PC-9 (cell line): Measurements from ENCODE around the gene KCNJ6. TPM values are rescaled to one million over a fixed set of nuclear protein-coding genes. Genes with fewer than 3 reads are reported as not detected.

ENCODE experiments used
- BruUV-seq: library from RNA; stranded (reverse); fragments of 400-500 nt; replicated peaks from 2 replicates; lab custom pipeline; 2021; lab: Mats Ljungman, UMichigan
- CTCF ChIA-PET: fragments of 300-600 bp; sonication (Branson Sonifier 250); formaldehyde crosslinking; loops from one replicate; lab custom pipeline; 2022; ENCODE audit warnings: antibody characterized with exemption; lab: Charles Lee
- POLR2A ChIA-PET: fragments of 300-600 bp; sonication (Branson Sonifier 250); formaldehyde crosslinking; loops from one replicate; lab custom pipeline; 2022; ENCODE audit warnings: antibody characterized with exemption; ENCODE audit not compliant: unreplicated experiment; lab: Charles Lee
- DNase-seq, 2 experiments: peaks; one replicate each; pipeline versions ENCODE4 v3.0.0 to v3.0.0-alpha.2; 2015 to 2022; ENCODE audit warnings: mixed read lengths in 1 of 2
- H2AFZ ChIP-seq: fragments of 200-600 bp; sonication (generic); 2 replicates; pipeline ENCODE4 v1.8.1; 2017; ENCODE audit warnings: antibody characterized with exemption
- H3F3A ChIP-seq: fragments of 200-600 bp; sonication (generic); 2 replicates; pipeline ENCODE4 v1.8.1; 2017; ENCODE audit warnings: antibody characterized with exemption, mild to moderate bottlenecking, low read depth; ENCODE audit not compliant: insufficient read depth
- H3K27ac ChIP-seq: fragments of 200-600 bp; sonication (generic); 2 replicates; pipeline ENCODE4 v1.6.1; 2016; ENCODE audit warnings: mixed run types
- H3K27me3 ChIP-seq: fragments of 200-600 bp; sonication (generic); 2 replicates; pipeline ENCODE4 v1.6.1; 2016; ENCODE audit warnings: low read depth, mixed run types; ENCODE audit not compliant: insufficient read depth
- H3K36me3 ChIP-seq: fragments of 200-600 bp; sonication (generic); 2 replicates; pipeline ENCODE4 v1.6.1; 2016; ENCODE audit warnings: low read depth, mixed run types
- H3K4me1 ChIP-seq: fragments of 200-600 bp; sonication (generic); replicated peaks from 2 replicates; pipeline ENCODE4 v1.6.1; 2016; ENCODE audit warnings: mixed run types; ENCODE audit not compliant: insufficient read depth
- H3K4me2 ChIP-seq: fragments of 200-600 bp; sonication (generic); 2 replicates; pipeline ENCODE4 v1.6.1; 2017; ENCODE audit warnings: mixed run types
- H3K4me3 ChIP-seq: fragments of 200-600 bp; sonication (generic); 2 replicates; pipeline ENCODE4 v1.6.1; 2016; ENCODE audit warnings: mixed run types
- H3K79me2 ChIP-seq: fragments of 200-600 bp; sonication (generic); 2 replicates; pipeline ENCODE4 v1.6.1; 2017; ENCODE audit warnings: low read depth, mixed run types
- H3K9me2 ChIP-seq: fragments of 200-600 bp; sonication (generic); 2 replicates; pipeline ENCODE4 v1.8.1; 2017; ENCODE audit warnings: mild to moderate bottlenecking; ENCODE audit not compliant: insufficient read depth
- H3K9me3 ChIP-seq: fragments of 200-600 bp; sonication (generic); 2 replicates; pipeline ENCODE4 v1.8.1; 2016; ENCODE audit warnings: low read depth; ENCODE audit not compliant: insufficient read depth
- H4K20me1 ChIP-seq: fragments of 200-600 bp; sonication (generic); 2 replicates; pipeline ENCODE4 v1.8.1; 2017; ENCODE audit not compliant: insufficient read depth
- CTCF ChIP-seq: fragments of 200-600 bp; sonication (generic); conservative IDR thresholded peaks from 2 replicates; pipeline ENCODE4 v1.6.1; 2017; ENCODE audit warnings: mixed run types, antibody characterized with exemption, mild to moderate bottlenecking, moderate library complexity
- EZH2 ChIP-seq: fragments of 200-600 bp; sonication (generic); IDR thresholded peaks from 2 replicates; pipeline ENCODE4 v1.8.0; 2017; ENCODE audit warnings: antibody characterized with exemption, low read depth
- intact Hi-C: fragments of 100-400 bp; cut with micrococcal nuclease; formaldehyde crosslinking; loops from one replicate; pipeline ENCODE4 v1.10.0; 2022; ENCODE audit not compliant: unreplicated experiment
- total RNA-seq: library from RNA; stranded (reverse); gene quantifications from 2 replicates; pipeline ENCODE4 v1.2.3, GENCODE V29; 2021

KCNJ6 gene
- total RNA-seq, 1 experiment from 2014 or later: not detected

- Histone ChIP-seq H4K20me1 (no peaks in the 10 kb centered on the region), H3K4me3 (peak overlapping the region; percentile 65), H3K9me2 (no peaks in the 10 kb centered on the region), H3F3A (peaks cover 15% of the 10 kb centered on the region), H3K79me2 (peaks cover 6% of the 10 kb centered on the region; the same call in 1 of the 2 replicates), H3K4me2 (peak overlapping the region; percentile 95), H3K27ac (peak overlapping the region; percentile 99), H3K27me3 (no peaks in the 10 kb centered on the region), H3K4me1 (peaks cover 14% of the 10 kb centered on the region), H3K9me3 (no peaks in the 10 kb centered on the region), H2AFZ (peak overlapping the region; percentile 97), H3K36me3 (no peaks in the 10 kb centered on the region)
- TSS peak; percentile 45 for BruUV-seq
- CTCF ChIA-PET: no interaction called here
- no peak for TF ChIP-seq CTCF
- TF ChIP-seq EZH2: no peak
- intact Hi-C loops: loop anchor here (5.0 kb wide), 1 partner anchor 109 kb away; no protein-coding TSS in a partner anchor
- POLR2A ChIA-PET: interaction anchor here (0.5 to 1.3 kb wide), 6 partner anchors 30 to 388 kb away, joined by 3 to 7 read pairs (median 4); no protein-coding TSS in a partner anchor
- no peak for DNase-seq
Observed at GRCh38 chr21:37562920-37563640, 353.2 kb downstream of the KCNJ6 start.

GRCh38 chr21:37561941-37562919, 354.0 kb downstream of the KCNJ6 start:
- H3K79me2 ChIP-seq: peaks cover 6% of the 10 kb centered on the region; the same call in 1 of the 2 replicates
- H4K20me1 ChIP-seq: no peaks in the 10 kb centered on the region
- peaks cover 15% of the 10 kb centered on the region for H3F3A ChIP-seq
- H3K4me3 ChIP-seq: no peak overlapping the region
- no peaks in the 10 kb centered on the region for H3K9me3 ChIP-seq
- TF ChIP-seq CTCF (no peak), EZH2 (no peak)
- H3K27me3 ChIP-seq: no peaks in the 10 kb centered on the region
- intact Hi-C loops: loop anchor here (5.0 kb wide), 1 partner anchor 110 kb away; no protein-coding TSS in a partner anchor
- H2AFZ ChIP-seq: no peak overlapping the region
- H3K36me3 ChIP-seq: no peaks in the 10 kb centered on the region
- H3K4me1 ChIP-seq: peaks cover 14% of the 10 kb centered on the region
- no peak for DNase-seq
- POLR2A ChIA-PET: no interaction called here
- BruUV-seq: no TSS peak
- no peaks in the 10 kb centered on the region for H3K9me2 ChIP-seq
- CTCF ChIA-PET: no interaction called here
- H3K27ac ChIP-seq: no peak overlapping the region
- H3K4me2 ChIP-seq: no peak overlapping the region

- ChIA-PET CTCF (no interaction called here), POLR2A (no interaction called here)
- intact Hi-C loops: loop anchor here (5.0 kb wide), 1 partner anchor 111 kb away; no protein-coding TSS in a partner anchor
- no peaks in the 10 kb centered on the region for H3K36me3 ChIP-seq
- H3K4me2 ChIP-seq: no peak overlapping the region
- TF ChIP-seq CTCF (no peak), EZH2 (no peak)
- no TSS peak for BruUV-seq
- H4K20me1 ChIP-seq: no peaks in the 10 kb centered on the region
- H3K27me3 ChIP-seq: no peaks in the 10 kb centered on the region
- peaks cover 14% of the 10 kb centered on the region for H3K4me1 ChIP-seq
- H2AFZ ChIP-seq: no peak overlapping the region
- no peak overlapping the region for H3K27ac ChIP-seq
- H3K79me2 ChIP-seq: peaks cover 6% of the 10 kb centered on the region; the same call in 1 of the 2 replicates
- H3K4me3 ChIP-seq: no peak overlapping the region
- no peak for DNase-seq
- H3K9me3 ChIP-seq: no peaks in the 10 kb centered on the region
- peaks cover 15% of the 10 kb centered on the region for H3F3A ChIP-seq
- no peaks in the 10 kb centered on the region for H3K9me2 ChIP-seq
Observed at GRCh38 chr21:37561506-37561905, 354.8 kb downstream of the KCNJ6 start.
